Sigmoid colon (tissue), 7 donors: ENCODE results near the gene UMODL1. TPM values are rescaled to one million over a fixed set of nuclear protein-coding genes. Genes with fewer than 3 reads are reported as not detected.
A peak's percentile ranks its signal among the peaks of the same experiment; 100 is the strongest.

Experiments
- DNase-seq: peaks from one replicate; pipeline ENCODE4 v3.0.0-alpha.2; 2019
- H3K27ac ChIP-seq, 4 donors: fragments of 200-600 bp; sonication (generic); one replicate each; pipeline ENCODE4 v1.5.1; 2016 to 2019; ENCODE audit warnings: mild to moderate bottlenecking in 1 of 4
- H3K27me3 ChIP-seq, 3 donors: fragments of 200-600 bp; sonication (generic); one replicate each; pipeline ENCODE4 v1.5.1; 2019; ENCODE audit warnings: mild to moderate bottlenecking in 1 of 3
- H3K36me3 ChIP-seq, 4 donors: fragments of 200-600 bp; sonication (generic); one replicate each; pipeline ENCODE4 v1.5.1; 2016 to 2019
- H3K4me1 ChIP-seq, 4 donors: fragments of 200-600 bp; sonication (generic); one replicate each; pipeline ENCODE4 v1.5.1; 2017 to 2019
- H3K4me3 ChIP-seq, 4 donors: fragments of 200-600 bp; sonication (generic); one replicate each; pipeline ENCODE4 v1.5.1; 2017 to 2019; ENCODE audit warnings: mild to moderate bottlenecking in 2 of 4, moderate library complexity in 1 of 4
- H3K9me3 ChIP-seq, 4 donors: fragments of 200-600 bp in 3 of 4; sonication (generic) in 3 of 4; one replicate each; pipeline versions ENCODE4 v1.5.1 to v1.6.1; 2013 to 2019
- CTCF ChIP-seq, 4 experiments: fragments of 450-650 bp in 3 of 4; fragments of 200-600 bp in 1 of 4; IDR thresholded peaks; one replicate each; pipeline ENCODE4 v1.5.1; 2016 to 2019; ENCODE audit warnings: antibody characterized with exemption in 4 of 4, mild to moderate bottlenecking in 3 of 4, moderate library complexity in 2 of 4
- EP300 ChIP-seq, 4 donors: sonication (generic); formaldehyde crosslinking; IDR thresholded peaks; one replicate each; pipeline ENCODE4 v1.6.1; 2017; ENCODE audit warnings: antibody characterized with exemption in 4 of 4
- POLR2A ChIP-seq, 2 donors: fragments of 450-650 bp; IDR thresholded peaks; one replicate each; pipeline ENCODE4 v1.6.1; 2016; ENCODE audit warnings: antibody characterized with exemption in 2 of 2, mild to moderate bottlenecking in 2 of 2, moderate library complexity in 2 of 2
- POLR2AphosphoS5 ChIP-seq, 4 donors: sonication (generic); formaldehyde crosslinking; IDR thresholded peaks; one replicate each; pipeline ENCODE4 v1.6.1; 2017; ENCODE audit warnings: antibody characterized with exemption in 4 of 4
- WGBS, 2 donors: extraction: QIAGEN DNeasy Blood & Tissue Kit; methylation state at CpG; one replicate each; pipeline ENCODE4 v1.1.7; 2013; 5-methylcytosine and 5-hydroxymethylcytosine counted together
- intact Hi-C: fragments of 100-400 bp; cut with DNase I; formaldehyde crosslinking; loops from one replicate; pipeline ENCODE4 v1.15.1; 2023
- polyA plus RNA-seq, 3 donors: library from polyadenylated mRNA; stranded (reverse); fragments of 200-250 nt; gene quantifications; one replicate each; pipeline ENCODE4 v1.2.3, GENCODE V29; 2013
- total RNA-seq, 4 donors: library from RNA; depleted of rRNA; stranded (reverse); fragments of >200 nt; gene quantifications; one replicate each; pipeline ENCODE4 v1.1.0, GENCODE V29; 2016
- donor health status: healthy with polysubstance abuse.
- donor health status: Bipolar disorder and iron deficiency.
- donor health status: healthy.

UMODL1 gene
- total and polyA plus RNA-seq, 7 donors = 0.13 to 0.23 TPM; not detected in 5

DNA sequence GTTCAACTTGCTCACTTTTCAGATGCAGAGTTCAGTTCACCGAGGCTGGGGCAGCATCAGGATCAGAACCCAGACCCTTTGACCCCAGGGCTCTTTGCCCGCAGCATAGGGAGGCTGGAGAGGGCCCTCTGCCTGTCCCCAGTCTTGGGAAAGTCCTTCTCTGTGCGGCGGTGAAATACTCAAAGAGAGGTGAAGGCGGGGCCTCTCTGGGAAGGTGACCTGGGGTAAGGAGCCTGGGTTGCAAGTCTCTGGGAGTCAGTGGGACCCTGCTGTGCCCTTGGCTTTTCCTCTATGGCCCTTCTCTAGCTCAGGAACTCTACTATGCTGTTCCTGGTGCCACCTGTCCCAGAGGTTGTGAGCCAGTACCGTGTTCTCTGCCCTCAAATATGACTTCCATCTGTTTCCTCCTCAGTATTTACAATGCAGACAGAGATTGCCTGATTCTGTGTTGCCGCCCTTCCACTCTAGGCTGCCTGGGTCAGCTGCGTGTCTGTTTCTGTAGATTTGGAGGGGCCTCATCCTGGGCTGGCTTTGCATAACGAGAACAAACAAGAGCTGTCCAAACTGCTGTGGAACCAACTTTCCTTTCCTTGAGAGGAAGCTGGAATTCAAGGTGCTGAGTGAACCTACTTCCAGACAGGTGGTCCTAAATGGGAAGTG lies 42.2 kb upstream of the UMODL1 start:
- DNase-seq = peak; percentile 57

DNA sequence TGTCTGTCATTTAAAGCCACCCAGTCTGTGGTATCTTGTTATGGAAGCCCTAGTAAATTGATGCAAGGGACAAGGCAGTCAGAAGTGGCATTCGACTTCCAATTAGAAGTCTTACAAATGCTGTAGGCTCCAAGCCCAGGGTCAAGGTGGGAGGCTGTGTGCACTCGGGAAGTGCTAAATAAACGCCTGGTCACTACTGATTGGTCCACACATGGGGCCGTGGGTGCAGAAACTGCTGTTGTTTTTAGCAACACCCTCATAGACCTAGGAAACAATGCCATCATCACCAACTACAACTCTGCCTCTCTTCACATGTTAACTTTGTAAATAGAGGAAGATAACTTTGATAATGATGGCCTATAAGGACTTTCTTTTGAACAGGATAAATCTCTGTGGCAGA lies 40.8 kb upstream of the UMODL1 start:
- 92 to 93% methylated on average over 4 of the region's 4 CpGs for WGBS, 2 donors
- intact Hi-C loops = no loop called here
- peak; percentile 35 for DNase-seq

More for the DNA sequence above, 42.2 kb upstream of the UMODL1 start:
- Histone ChIP-seq H3K36me3 (no peaks in the 10 kb centered on the region), H3K4me1 (no peaks in the 10 kb centered on the region), H3K27ac (peak overlapping the region in 3 of 4 donors; percentile 42 to 48 (median 43)), H3K27me3 (no peaks in the 10 kb centered on the region), H3K4me3 (no peak overlapping the region), H3K9me3 (no peaks in the 10 kb centered on the region)
- no peak for TF ChIP-seq CTCF (IDR thresholded peaks at IDR 0.05)
- TF ChIP-seq EP300 (IDR thresholded peaks at IDR 0.05) = no peak
- no peak for TF ChIP-seq POLR2AphosphoS5 (IDR thresholded peaks at IDR 0.05)
- TF ChIP-seq POLR2A (IDR thresholded peaks at IDR 0.05) = no peak
- 49 to 62% methylated on average over 9 of the region's 9 CpGs for WGBS, 2 donors
- intact Hi-C loops = no loop called here

DNA sequence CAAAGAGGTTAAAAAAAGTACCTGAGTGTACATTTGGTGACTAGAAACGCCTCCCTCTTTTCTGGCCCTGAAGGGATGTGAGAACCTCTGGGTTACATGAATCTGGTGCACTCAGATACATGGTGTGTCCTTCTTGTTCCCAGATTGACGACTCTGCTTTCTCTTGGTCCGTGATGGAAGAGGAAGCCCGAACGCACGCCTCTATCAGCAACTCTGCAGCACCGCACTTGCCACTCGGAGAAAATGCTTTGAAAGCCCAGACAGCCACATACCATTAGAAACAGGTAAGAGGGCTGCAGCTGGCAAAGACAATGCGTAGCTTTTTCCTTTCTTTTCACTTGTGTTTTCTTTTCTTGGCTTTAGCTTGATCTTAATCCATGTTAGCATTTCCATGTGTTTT lies 39.9 kb upstream of the UMODL1 start:
- H3K4me1 ChIP-seq = no peaks in the 10 kb centered on the region
- H3K4me3 ChIP-seq = no peak overlapping the region
- TF ChIP-seq POLR2A (IDR thresholded peaks at IDR 0.05) (no peak), POLR2AphosphoS5 (IDR thresholded peaks at IDR 0.05) (no peak), CTCF (IDR thresholded peaks at IDR 0.05) (no peak), EP300 (IDR thresholded peaks at IDR 0.05) (no peak)
- intact Hi-C loops = no loop called here
- WGBS, 2 donors = 85 to 88% methylated on average over 9 of the region's 9 CpGs
- no peaks in the 10 kb centered on the region for H3K27me3 ChIP-seq
- H3K9me3 ChIP-seq = no peaks in the 10 kb centered on the region
- H3K36me3 ChIP-seq = no peaks in the 10 kb centered on the region
- no peak overlapping the region for H3K27ac ChIP-seq
- peak; percentile 17 for DNase-seq

More for the DNA sequence above, 40.8 kb upstream of the UMODL1 start:
- Histone ChIP-seq H3K36me3 (no peaks in the 10 kb centered on the region), H3K9me3 (no peaks in the 10 kb centered on the region), H3K4me3 (no peak overlapping the region), H3K4me1 (no peaks in the 10 kb centered on the region), H3K27me3 (no peaks in the 10 kb centered on the region), H3K27ac (no peak overlapping the region)
- no peak for TF ChIP-seq POLR2A (IDR thresholded peaks at IDR 0.05)

GRCh38 chr21:42031816-42032215 lies 39.3 kb upstream of the UMODL1 start:
- Histone ChIP-seq H3K36me3 (no peaks in the 10 kb centered on the region), H3K9me3 (no peaks in the 10 kb centered on the region), H3K27me3 (no peaks in the 10 kb centered on the region), H3K4me3 (no peak overlapping the region), H3K4me1 (no peaks in the 10 kb centered on the region), H3K27ac (no peak overlapping the region)
- intact Hi-C loops = no loop called here
- WGBS, 2 donors = 66 to 85% methylated on average over 4 of the region's 4 CpGs
- TF ChIP-seq CTCF (IDR thresholded peaks at IDR 0.05) (no peak), POLR2A (IDR thresholded peaks at IDR 0.05) (no peak)
- no peak for DNase-seq

- no peaks in the 10 kb centered on the region for H3K9me3 ChIP-seq
- no peaks in the 10 kb centered on the region for H3K36me3 ChIP-seq
- DNase-seq = no peak
- WGBS, 2 donors = 85 to 96% methylated on average over 2 of the region's 2 CpGs
- no peak overlapping the region for H3K4me3 ChIP-seq
- TF ChIP-seq POLR2AphosphoS5 (IDR thresholded peaks at IDR 0.05) (no peak), CTCF (IDR thresholded peaks at IDR 0.05) (no peak), POLR2A (IDR thresholded peaks at IDR 0.05) (no peak), EP300 (IDR thresholded peaks at IDR 0.05) (no peak)
- no peak overlapping the region for H3K27ac ChIP-seq
- intact Hi-C loops = no loop called here
- no peaks in the 10 kb centered on the region for H3K27me3 ChIP-seq
- no peaks in the 10 kb centered on the region for H3K4me1 ChIP-seq
Observed at GRCh38 chr21:42032266-42032665, 38.9 kb upstream of the UMODL1 start.
